ENCODE data around the gene SERTAD4.
"Not testable (repeated sequence)": the region's sequence is repeated elsewhere in the genome, so short reads cannot be mapped to it uniquely, and the experiment has no call there.

SERTAD4 gene

DNA sequence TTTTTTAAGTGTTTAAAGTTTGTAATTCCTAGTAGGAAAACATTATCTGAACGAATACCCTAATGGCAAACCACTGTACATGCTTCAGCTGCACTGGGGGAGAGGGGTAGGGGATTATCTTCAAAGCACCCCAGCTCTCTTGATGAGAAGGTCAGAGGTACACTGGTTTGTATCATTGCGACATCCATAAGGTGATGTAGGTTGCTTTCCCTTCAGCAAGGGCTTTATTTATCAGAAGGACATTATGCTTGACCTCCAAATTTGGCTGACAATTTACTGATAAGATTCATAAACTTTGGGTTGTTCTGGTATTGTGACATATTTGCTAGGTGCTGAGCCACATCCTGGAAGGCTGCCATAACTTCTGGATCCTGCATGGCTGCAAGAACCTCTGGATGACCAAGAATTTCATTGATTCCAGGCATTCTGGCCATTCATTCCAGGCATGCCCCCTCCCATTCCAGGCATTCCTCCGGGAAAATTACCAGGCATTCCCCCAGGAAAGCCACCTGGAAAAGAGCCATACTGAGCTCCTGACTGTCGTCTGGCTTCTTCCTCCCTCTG, 32.9 kb downstream of the SERTAD4 start:
- not testable (repeated sequence) for H3K14ac ChIP-seq (ENCODE audit: low read length); H2BK12ac ChIP-seq (ENCODE audit: low read length); H3K4me3 ChIP-seq (ENCODE audit: low read length in 2 of 2); H2BK120ac ChIP-seq (ENCODE audit: low read depth, low read length); H2BK15ac ChIP-seq (ENCODE audit: low read length); H3K9me3 ChIP-seq (replicated peaks in 1 of 2; ENCODE audit: control insufficient read depth in 2 of 2, insufficient read depth in 1 of 2, low read depth in 1 of 2, low read length in 2 of 2); H3K79me1 ChIP-seq (ENCODE audit: low read depth, low read length); H4K8ac ChIP-seq (ENCODE audit: low read depth, low read length); H3K4ac ChIP-seq (ENCODE audit: low read length); H2BK5ac ChIP-seq (ENCODE audit: low read length); H4K91ac ChIP-seq (ENCODE audit: low read depth, low read length, poor library complexity); H3K18ac ChIP-seq (ENCODE audit: low read length); H3K4me1 ChIP-seq (ENCODE audit: control insufficient read depth in 2 of 2, insufficient read depth in 1 of 2, low read depth in 1 of 2, low read length in 2 of 2); H2AK5ac ChIP-seq (ENCODE audit: low read depth, low read length); H3K36me3 ChIP-seq (replicated peaks in 1 of 2; ENCODE audit: control insufficient read depth in 2 of 2, insufficient read depth in 2 of 2, low read length in 2 of 2); H3K4me2 ChIP-seq (ENCODE audit: insufficient read depth, low read length, poor library complexity, severe bottlenecking); DNase-seq (ENCODE audit: low spot score); H3K27ac ChIP-seq (replicated peaks; ENCODE audit: low read length); H3K9ac ChIP-seq (ENCODE audit: low read depth, low read length, poor library complexity); H2AFZ ChIP-seq (ENCODE audit: low read length); H3K23ac ChIP-seq (ENCODE audit: low read depth, low read length, poor library complexity)
- H3K27me3 ChIP-seq (ENCODE audit: control insufficient read depth in 3 of 3, insufficient read depth in 3 of 3, low read depth in 1 of 3, low read length in 3 of 3), result peaks cover 0 to 12% (median 0%) of the 10 kb centered on the region in 3 experiments
- no CpG with 5 or more reads among the region's 4 CpGs for WGBS, 2 donors (ENCODE audit: extremely low coverage in 2 of 2, insufficient read length in 2 of 2, insufficient replicate concordance in 1 of 2)

DNA sequence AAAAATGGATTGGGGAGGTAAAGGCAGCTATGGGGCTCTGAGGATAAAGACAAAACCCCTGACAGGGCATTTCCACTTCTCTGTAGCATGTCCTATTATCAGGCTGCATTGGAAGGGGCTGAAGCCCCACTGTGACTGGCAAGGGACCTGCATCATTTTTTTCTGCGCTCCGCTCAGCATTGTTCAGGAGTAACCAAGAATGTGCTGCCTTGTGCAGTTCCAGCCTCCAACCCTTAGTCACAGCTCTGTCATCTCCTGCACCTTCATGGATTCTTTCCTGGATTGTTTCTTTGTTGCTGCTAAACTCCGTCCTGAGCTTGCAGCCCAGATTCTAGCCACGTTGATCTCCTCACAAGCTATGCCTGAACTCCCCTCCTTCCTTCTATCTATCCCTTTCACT, 37.4 kb downstream of the SERTAD4 start:
- no peak overlapping the region for H4K91ac ChIP-seq (ENCODE audit: low read depth, low read length, poor library complexity)
- H2BK12ac ChIP-seq (ENCODE audit: low read length), result no peak overlapping the region
- no peaks in the 10 kb centered on the region for H3K79me1 ChIP-seq (ENCODE audit: low read depth, low read length)
- no peaks in the 10 kb centered on the region for H3K36me3 ChIP-seq (replicated peaks in 1 of 2; ENCODE audit: control insufficient read depth in 2 of 2, insufficient read depth in 2 of 2, low read length in 2 of 2)
- no peak overlapping the region for H2AFZ ChIP-seq (ENCODE audit: low read length)
- no peak overlapping the region for H2AK5ac ChIP-seq (ENCODE audit: low read depth, low read length)
- H4K8ac ChIP-seq (ENCODE audit: low read depth, low read length), result no peak overlapping the region
- H3K23ac ChIP-seq (ENCODE audit: low read depth, low read length, poor library complexity), result no peak overlapping the region
- no peak overlapping the region for H3K18ac ChIP-seq (ENCODE audit: low read length)
- no peaks in the 10 kb centered on the region for H3K9me3 ChIP-seq (replicated peaks in 1 of 2; ENCODE audit: control insufficient read depth in 2 of 2, insufficient read depth in 1 of 2, low read depth in 1 of 2, low read length in 2 of 2)
- no peak overlapping the region for H3K4me3 ChIP-seq (ENCODE audit: low read length in 2 of 2)
- peaks cover 0 to 10% (median 0%) of the 10 kb centered on the region in 3 experiments for H3K27me3 ChIP-seq (ENCODE audit: control insufficient read depth in 3 of 3, insufficient read depth in 3 of 3, low read depth in 1 of 3, low read length in 3 of 3)
- no peak overlapping the region for H2BK5ac ChIP-seq (ENCODE audit: low read length)
- no peak overlapping the region for H3K14ac ChIP-seq (ENCODE audit: low read length)
- H3K4me2 ChIP-seq (ENCODE audit: insufficient read depth, low read length, poor library complexity, severe bottlenecking), result no peak overlapping the region
- H3K27ac ChIP-seq (replicated peaks; ENCODE audit: low read length), result no peak overlapping the region
- no peak overlapping the region for H3K9ac ChIP-seq (ENCODE audit: low read depth, low read length, poor library complexity)
- H3K4ac ChIP-seq (ENCODE audit: low read length), result no peak overlapping the region
- WGBS, 2 donors (ENCODE audit: extremely low coverage in 2 of 2, insufficient read length in 2 of 2, insufficient replicate concordance in 1 of 2), result no CpG with 5 or more reads among the region's 4 CpGs
- no peak for DNase-seq (ENCODE audit: low spot score)
- H2BK15ac ChIP-seq (ENCODE audit: low read length), result no peak overlapping the region
- H2BK120ac ChIP-seq (ENCODE audit: low read depth, low read length), result no peak overlapping the region
- peaks cover 0 to 4% of the 10 kb centered on the region in 2 donors for H3K4me1 ChIP-seq (ENCODE audit: control insufficient read depth in 2 of 2, insufficient read depth in 1 of 2, low read depth in 1 of 2, low read length in 2 of 2)

DNA sequence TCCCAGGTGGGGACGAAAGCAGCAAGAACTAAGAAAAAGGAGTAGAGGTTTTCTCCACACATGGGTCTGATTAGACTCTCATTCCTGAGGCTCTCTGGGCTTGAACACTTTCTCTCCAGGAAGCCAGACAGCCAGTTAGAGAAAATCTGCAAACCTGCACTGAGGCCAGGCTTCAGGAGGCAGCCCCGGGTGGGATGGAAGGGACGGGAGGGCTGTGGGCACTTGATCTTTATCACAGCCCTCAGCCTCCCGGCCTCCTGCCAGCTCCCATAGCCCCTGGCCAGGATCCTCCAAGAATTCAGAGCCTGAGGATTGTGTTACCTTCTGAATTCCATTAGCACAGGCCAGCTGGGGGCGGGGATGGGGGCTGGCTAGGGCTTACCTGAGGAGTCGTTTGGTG, 40.1 kb downstream of the SERTAD4 start:
- no peak overlapping the region for H3K27ac ChIP-seq (replicated peaks; ENCODE audit: low read length)
- peaks cover 0 to 10% (median 0%) of the 10 kb centered on the region in 3 experiments for H3K27me3 ChIP-seq (ENCODE audit: control insufficient read depth in 3 of 3, insufficient read depth in 3 of 3, low read depth in 1 of 3, low read length in 3 of 3)
- H2BK120ac ChIP-seq (ENCODE audit: low read depth, low read length), result no peak overlapping the region
- H3K79me1 ChIP-seq (ENCODE audit: low read depth, low read length), result no peaks in the 10 kb centered on the region
- H2AFZ ChIP-seq (ENCODE audit: low read length), result no peak overlapping the region
- peaks cover 0 to 4% of the 10 kb centered on the region in 2 donors for H3K4me1 ChIP-seq (ENCODE audit: control insufficient read depth in 2 of 2, insufficient read depth in 1 of 2, low read depth in 1 of 2, low read length in 2 of 2)
- no peak overlapping the region for H3K4me3 ChIP-seq (ENCODE audit: low read length in 2 of 2)
- no peak overlapping the region for H4K8ac ChIP-seq (ENCODE audit: low read depth, low read length)
- H4K91ac ChIP-seq (ENCODE audit: low read depth, low read length, poor library complexity), result no peak overlapping the region
- no peak overlapping the region for H3K14ac ChIP-seq (ENCODE audit: low read length)
- no peaks in the 10 kb centered on the region for H3K36me3 ChIP-seq (replicated peaks in 1 of 2; ENCODE audit: control insufficient read depth in 2 of 2, insufficient read depth in 2 of 2, low read length in 2 of 2)
- no peak overlapping the region for H3K4ac ChIP-seq (ENCODE audit: low read length)
- no peak for DNase-seq (ENCODE audit: low spot score)
- H2BK15ac ChIP-seq (ENCODE audit: low read length), result no peak overlapping the region
- H3K4me2 ChIP-seq (ENCODE audit: insufficient read depth, low read length, poor library complexity, severe bottlenecking), result no peak overlapping the region
- H2BK5ac ChIP-seq (ENCODE audit: low read length), result no peak overlapping the region
- H3K9me3 ChIP-seq (replicated peaks in 1 of 2; ENCODE audit: control insufficient read depth in 2 of 2, insufficient read depth in 1 of 2, low read depth in 1 of 2, low read length in 2 of 2), result peaks cover 0 to 2% of the 10 kb centered on the region in 2 donors
- H3K9ac ChIP-seq (ENCODE audit: low read depth, low read length, poor library complexity), result no peak overlapping the region
- peak overlapping the region; percentile 65 for H3K18ac ChIP-seq (ENCODE audit: low read length)
- no peak overlapping the region for H2AK5ac ChIP-seq (ENCODE audit: low read depth, low read length)
- no peak overlapping the region for H2BK12ac ChIP-seq (ENCODE audit: low read length)
- H3K23ac ChIP-seq (ENCODE audit: low read depth, low read length, poor library complexity), result no peak overlapping the region
- WGBS, 2 donors (ENCODE audit: extremely low coverage in 2 of 2, insufficient read length in 2 of 2, insufficient replicate concordance in 1 of 2), result no CpG with 5 or more reads among the region's 6 CpGs

DNA sequence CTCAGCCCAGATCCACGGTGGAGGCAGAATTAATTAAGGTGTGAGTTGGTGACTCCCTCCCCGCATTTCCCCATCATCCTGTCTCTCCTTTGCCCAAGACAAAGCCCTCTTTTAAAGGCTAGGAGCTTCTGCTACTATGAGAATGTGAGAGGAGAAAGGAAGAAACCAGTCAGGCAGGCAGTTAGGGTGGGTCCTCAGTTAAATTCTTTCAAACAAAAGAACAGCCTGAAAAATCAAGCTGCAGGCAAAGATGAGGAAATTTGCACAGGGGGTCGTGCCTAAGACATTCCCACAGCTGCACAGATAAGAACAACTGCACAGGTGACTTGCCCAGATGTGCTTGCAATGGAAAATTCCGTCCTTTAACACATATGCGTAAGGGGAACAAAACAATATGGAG, 47.6 kb downstream of the SERTAD4 start:
- H3K4me3 ChIP-seq (ENCODE audit: low read length in 2 of 2), result no peak overlapping the region
- no peak overlapping the region for H3K18ac ChIP-seq (ENCODE audit: low read length)
- no peak overlapping the region for H3K4ac ChIP-seq (ENCODE audit: low read length)
- H2BK12ac ChIP-seq (ENCODE audit: low read length), result no peak overlapping the region
- H3K14ac ChIP-seq (ENCODE audit: low read length), result no peak overlapping the region
- DNase-seq (ENCODE audit: low spot score), result no peak
- H3K4me2 ChIP-seq (ENCODE audit: insufficient read depth, low read length, poor library complexity, severe bottlenecking), result no peak overlapping the region
- H3K4me1 ChIP-seq (ENCODE audit: control insufficient read depth in 2 of 2, insufficient read depth in 1 of 2, low read depth in 1 of 2, low read length in 2 of 2), result no peaks in the 10 kb centered on the region
- no peak overlapping the region for H3K23ac ChIP-seq (ENCODE audit: low read depth, low read length, poor library complexity)
- no peaks in the 10 kb centered on the region for H3K79me1 ChIP-seq (ENCODE audit: low read depth, low read length)
- no peaks in the 10 kb centered on the region for H3K36me3 ChIP-seq (replicated peaks in 1 of 2; ENCODE audit: control insufficient read depth in 2 of 2, insufficient read depth in 2 of 2, low read length in 2 of 2)
- no peak overlapping the region for H3K9ac ChIP-seq (ENCODE audit: low read depth, low read length, poor library complexity)
- H4K8ac ChIP-seq (ENCODE audit: low read depth, low read length), result no peak overlapping the region
- no CpG with 5 or more reads among the region's 5 CpGs for WGBS, 2 donors (ENCODE audit: extremely low coverage in 2 of 2, insufficient read length in 2 of 2, insufficient replicate concordance in 1 of 2)
- H3K27me3 ChIP-seq (ENCODE audit: control insufficient read depth in 3 of 3, insufficient read depth in 3 of 3, low read depth in 1 of 3, low read length in 3 of 3), result peaks cover 0 to 10% (median 0%) of the 10 kb centered on the region in 3 experiments
- H2BK15ac ChIP-seq (ENCODE audit: low read length), result no peak overlapping the region
- no peak overlapping the region for H2AK5ac ChIP-seq (ENCODE audit: low read depth, low read length)
- peaks cover 10 to 12% of the 10 kb centered on the region in 2 donors for H3K9me3 ChIP-seq (replicated peaks in 1 of 2; ENCODE audit: control insufficient read depth in 2 of 2, insufficient read depth in 1 of 2, low read depth in 1 of 2, low read length in 2 of 2)
- no peak overlapping the region for H2BK5ac ChIP-seq (ENCODE audit: low read length)
- H4K91ac ChIP-seq (ENCODE audit: low read depth, low read length, poor library complexity), result no peak overlapping the region
- no peak overlapping the region for H3K27ac ChIP-seq (replicated peaks; ENCODE audit: low read length)
- no peak overlapping the region for H2BK120ac ChIP-seq (ENCODE audit: low read depth, low read length)
- H2AFZ ChIP-seq (ENCODE audit: low read length), result no peak overlapping the region
